TTC549 (cell line): Measurements from ENCODE around the gene CCSAP.
"Not testable (repeated sequence)": the region's sequence is repeated elsewhere in the genome, so short reads cannot be mapped to it uniquely, and the experiment has no call there.

Experiments used
- FAIRE-seq: peaks from 2 replicates; lab custom pipeline; 2012; peaks lifted over from hg19 to GRCh38; lab: Jason Lieb, UNC

The CCSAP gene

GRCh38 chr1:229364207-229365065 is 21.6 kb upstream of the CCSAP start:
- FAIRE-seq, result no peak

DNA sequence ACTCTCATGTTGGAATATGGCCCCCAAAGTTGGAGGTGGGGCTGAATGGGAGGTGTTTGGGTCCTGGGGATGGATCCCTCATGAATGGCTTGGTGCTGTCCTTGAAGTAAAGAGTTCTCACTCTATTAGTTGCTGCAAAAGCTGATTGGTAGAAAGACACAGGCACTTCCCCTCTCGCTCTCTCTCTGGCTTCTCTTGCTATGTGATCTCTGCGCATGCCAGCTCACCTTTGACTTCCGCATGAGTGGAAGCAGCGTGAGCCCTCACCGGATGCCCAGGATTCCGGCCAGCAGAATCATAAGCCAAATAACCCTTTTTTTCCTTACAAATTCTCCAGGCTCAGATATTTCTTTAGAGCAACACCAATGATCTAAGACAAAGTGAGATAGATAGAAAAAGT is 20.9 kb upstream of the CCSAP start:
- FAIRE-seq, result no peak

GRCh38 chr1:229360420-229360819 is 17.6 kb upstream of the CCSAP start:
- FAIRE-seq, result no peak

- FAIRE-seq, result no peak
Measured at GRCh38 chr1:229355661-229356060, 12.8 kb upstream of the CCSAP start.

GRCh38 chr1:229354226-229354625 is 11.4 kb upstream of the CCSAP start:
- FAIRE-seq, result no peak

DNA sequence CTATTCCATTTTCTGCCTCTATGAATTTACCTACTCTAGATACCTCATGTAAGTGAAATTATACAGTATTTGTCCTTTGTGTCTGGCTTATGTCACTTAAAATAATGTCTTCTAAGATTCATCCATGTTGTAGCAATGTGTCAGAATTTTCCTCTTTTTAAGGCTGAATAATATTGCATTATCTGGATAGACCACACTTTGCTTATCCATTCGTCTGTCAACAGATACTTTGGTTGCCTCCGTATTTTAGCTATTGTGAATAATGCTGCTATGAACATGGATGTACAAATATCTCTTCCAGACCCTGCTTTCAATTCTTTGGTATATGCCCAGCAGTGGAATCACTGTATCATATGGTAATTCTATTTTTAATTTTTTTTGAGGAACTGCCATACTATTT is 10.1 kb upstream of the CCSAP start:
- FAIRE-seq, result no peak

- no peak for FAIRE-seq
Measured at GRCh38 chr1:229349463-229350385, 6.9 kb upstream of the CCSAP start.

GRCh38 chr1:229347528-229347927 is 4.7 kb upstream of the CCSAP start:
- no peak for FAIRE-seq

DNA sequence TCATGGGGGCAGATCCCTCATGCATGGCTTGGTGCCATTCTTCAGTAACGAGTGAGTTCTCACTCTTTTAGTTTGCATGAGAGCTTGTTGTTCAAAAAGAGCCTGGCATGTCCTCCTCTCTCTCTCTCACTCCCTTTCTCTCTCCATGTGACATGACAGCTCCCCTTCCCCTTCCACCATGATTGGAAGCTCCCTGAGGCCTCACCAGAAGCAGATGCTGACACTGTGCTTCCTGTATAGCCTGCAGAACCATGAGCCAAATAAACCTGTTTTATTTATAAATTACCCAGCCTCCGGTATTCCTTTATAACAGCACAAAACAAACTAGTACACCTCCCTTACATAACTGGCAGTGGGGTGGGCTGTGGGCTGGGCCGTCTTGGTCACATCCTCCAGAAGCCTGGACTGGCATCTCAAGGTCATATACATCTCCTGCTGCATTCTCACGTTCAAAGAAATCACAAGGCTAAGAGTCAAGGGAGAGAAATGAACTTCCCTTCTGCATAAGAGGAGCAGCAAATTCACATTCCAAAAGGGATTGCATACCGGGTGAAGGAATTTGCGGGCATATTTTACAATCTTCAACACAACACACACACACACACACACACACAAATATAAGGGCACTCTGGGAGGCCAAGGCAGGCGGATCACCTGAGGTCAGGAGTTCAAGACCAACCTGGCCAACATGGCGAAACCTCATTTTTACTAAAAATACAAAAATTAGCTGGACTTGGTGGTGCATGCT is 2.3 kb upstream of the CCSAP start:
- FAIRE-seq, result no peak

DNA sequence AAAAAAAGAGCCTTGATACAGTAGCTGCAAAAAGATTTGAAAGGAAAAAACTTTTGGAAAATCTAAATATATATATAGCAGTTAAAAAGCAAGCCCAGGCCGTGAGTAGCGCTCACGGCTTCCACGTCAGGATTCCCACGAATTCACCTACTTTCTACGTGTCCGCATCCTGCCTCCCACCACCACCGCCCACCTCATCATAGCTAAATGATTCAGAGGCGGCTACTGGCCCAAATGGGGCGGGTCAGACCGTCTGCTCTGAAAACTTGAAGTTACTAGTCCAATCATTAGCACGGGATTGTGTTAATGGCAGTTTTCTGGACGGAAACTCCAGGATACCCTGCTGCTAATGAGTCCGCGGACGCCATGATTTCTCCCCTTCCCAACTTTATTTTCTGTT is 1.3 kb upstream of the CCSAP start:
- no peak for FAIRE-seq

GRCh38 chr1:229341774-229342655 is 832 bp downstream of the CCSAP start:
- FAIRE-seq, result no peak

DNA sequence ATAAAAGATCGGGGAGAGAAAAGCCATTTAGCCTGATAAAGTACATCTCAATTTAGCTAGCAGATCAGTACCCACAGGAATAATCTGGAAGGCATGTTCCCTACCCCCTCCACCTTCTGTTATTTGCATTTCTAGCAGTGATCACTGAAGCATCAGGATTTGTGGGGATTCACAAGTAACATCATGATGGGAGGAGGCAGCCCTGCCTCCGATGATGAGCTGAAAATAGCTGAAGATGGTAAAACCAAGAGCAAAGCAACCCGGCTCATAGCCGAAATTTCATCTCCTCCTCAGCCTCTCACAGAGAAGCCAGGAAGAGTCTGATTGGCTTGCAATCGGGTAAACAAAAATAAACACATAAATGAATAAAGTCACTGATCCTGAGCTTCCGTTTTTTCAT is 2.4 kb downstream of the CCSAP start:
- FAIRE-seq, result no peak

GRCh38 chr1:229339520-229339919 is 3.3 kb downstream of the CCSAP start:
- no peak for FAIRE-seq

DNA sequence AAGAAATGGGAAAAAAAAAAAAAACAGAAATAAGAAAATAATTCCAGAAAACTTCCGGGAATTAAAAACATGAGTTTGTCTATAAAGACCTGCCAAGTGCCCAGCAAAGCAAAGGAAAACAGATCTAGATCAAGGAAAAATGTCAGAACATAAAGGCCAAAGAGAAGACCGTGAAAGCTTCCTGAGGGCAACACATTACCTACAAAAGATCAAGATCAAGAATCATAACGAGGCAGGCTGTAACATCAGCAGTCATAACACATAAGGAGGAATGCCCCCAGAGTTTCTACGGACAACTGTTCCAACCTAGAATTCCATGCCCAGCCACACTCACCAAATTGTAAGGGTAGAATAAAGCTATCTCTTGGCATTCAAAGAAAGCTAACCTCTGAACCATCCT is 3.8 kb downstream of the CCSAP start:
- FAIRE-seq, result no peak

- no peak for FAIRE-seq
Measured at GRCh38 chr1:229336345-229336744, 6.5 kb downstream of the CCSAP start.

DNA sequence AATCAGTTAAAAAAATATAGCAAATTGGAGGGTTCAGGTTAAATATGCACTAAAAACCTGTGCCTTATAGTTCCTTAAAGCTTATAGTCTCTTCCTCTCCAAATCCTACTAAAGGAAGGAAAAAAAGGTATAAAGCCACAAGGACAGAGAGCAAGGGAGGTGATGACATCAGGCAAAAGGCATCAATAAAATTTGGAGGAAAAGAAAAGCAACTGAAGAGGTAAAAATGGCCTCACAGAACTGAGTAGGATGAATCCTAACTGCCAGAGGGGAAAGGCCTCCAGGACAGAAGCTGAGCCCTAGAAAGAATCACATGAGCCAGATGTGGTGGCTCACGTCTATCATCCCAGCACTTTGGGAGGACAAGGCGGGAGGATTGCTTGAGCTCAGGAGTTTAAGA is 8.1 kb downstream of the CCSAP start:
- FAIRE-seq, result no peak

DNA sequence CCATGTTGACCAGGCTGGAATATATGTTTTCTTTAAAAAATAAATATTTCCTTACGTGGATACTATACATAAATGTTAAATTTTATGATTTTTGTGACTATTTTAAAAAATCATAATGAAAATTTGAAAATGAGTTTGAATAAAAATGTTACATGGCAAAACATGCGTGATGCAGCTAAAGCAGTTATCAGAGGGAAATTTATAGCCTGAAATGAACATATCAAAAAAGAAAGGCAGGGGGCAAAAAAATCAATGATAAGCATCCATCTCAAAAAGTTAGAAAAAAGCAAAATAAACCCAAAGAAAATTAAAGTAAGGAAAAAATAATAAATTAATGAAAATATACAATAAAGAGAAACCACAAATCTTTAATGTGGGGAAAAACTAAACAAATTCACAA is 8.6 kb downstream of the CCSAP start:
- FAIRE-seq, result peak; percentile 53

DNA sequence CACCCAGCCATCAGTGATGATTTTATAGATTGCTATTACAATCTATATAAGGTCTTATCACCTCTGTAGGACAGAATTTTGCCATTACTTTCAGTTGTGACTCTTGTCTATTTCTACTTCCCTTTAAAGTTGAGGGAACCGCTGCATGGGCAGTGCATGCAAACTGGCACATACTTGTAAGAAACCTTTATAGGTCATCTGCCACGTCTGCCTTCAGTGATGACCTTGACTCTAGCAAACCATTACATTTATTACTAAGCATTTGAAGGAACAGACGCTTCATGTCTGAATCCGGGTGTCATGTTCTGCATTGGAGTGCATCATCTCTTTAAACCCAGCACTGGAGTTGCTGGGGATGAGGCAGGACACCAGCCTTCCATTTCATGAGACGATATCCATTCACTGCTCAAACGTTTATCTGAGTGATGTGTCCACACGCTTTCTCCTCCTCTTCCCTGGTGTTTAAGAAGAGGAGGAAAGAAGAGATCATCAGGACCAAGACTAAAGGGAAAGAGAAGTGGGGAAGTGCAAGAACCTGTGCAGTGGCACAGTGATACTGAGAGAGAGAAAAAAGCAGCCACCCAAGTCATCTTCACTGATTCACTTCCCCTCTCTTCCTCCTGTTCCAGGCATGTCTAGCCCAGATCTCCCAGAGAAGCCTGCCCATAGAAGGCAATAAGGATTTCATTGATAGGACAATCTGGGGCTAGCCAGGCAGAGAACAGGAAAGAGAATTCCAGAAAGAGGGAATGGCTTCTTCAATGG is 14.1 kb downstream of the CCSAP start:
- no peak for FAIRE-seq

GRCh38 chr1:229327765-229328164 is 15.1 kb downstream of the CCSAP start:
- FAIRE-seq, result not testable (repeated sequence)

- FAIRE-seq, result no peak
Measured at GRCh38 chr1:229326601-229327000, 16.2 kb downstream of the CCSAP start.
